HG02759 (cell line): ENCODE measurements around the gene CCDC192.

ENCODE experiments used
- ATAC-seq: cut with Tn5 transposase; IDR thresholded peaks from one replicate; pipeline ENCODE4 v1.9.1; 2021; ENCODE audit warnings: mild to moderate bottlenecking, moderate library complexity; ENCODE audit not compliant: unreplicated experiment

The CCDC192 gene

GRCh38 chr5:127805448-127805847 lies 102.3 kb downstream of the CCDC192 start:
- ATAC-seq: no peak

GRCh38 chr5:127806776-127807175 lies 103.6 kb downstream of the CCDC192 start:
- no peak for ATAC-seq

- ATAC-seq: no peak
Observed at GRCh38 chr5:127809533-127809932, 106.3 kb downstream of the CCDC192 start.

GRCh38 chr5:127810017-127810416 lies 106.8 kb downstream of the CCDC192 start:
- no peak for ATAC-seq

- no peak for ATAC-seq
Observed at GRCh38 chr5:127810707-127811490, 107.7 kb downstream of the CCDC192 start.

- no peak for ATAC-seq
Observed at GRCh38 chr5:127812570-127812969, 109.4 kb downstream of the CCDC192 start.

GRCh38 chr5:127813633-127814587 lies 110.7 kb downstream of the CCDC192 start:
- ATAC-seq: no peak

- ATAC-seq: no peak
Observed at GRCh38 chr5:127814588-127814973, 111.4 kb downstream of the CCDC192 start.

GRCh38 chr5:127820910-127821553 lies 117.8 kb downstream of the CCDC192 start:
- peak; percentile 96 for ATAC-seq

- no peak for ATAC-seq
Observed at GRCh38 chr5:127821896-127822295, 118.7 kb downstream of the CCDC192 start.

GRCh38 chr5:127824126-127824525 lies 120.9 kb downstream of the CCDC192 start:
- ATAC-seq: no peak

GRCh38 chr5:127826011-127826410 lies 122.8 kb downstream of the CCDC192 start:
- no peak for ATAC-seq

- no peak for ATAC-seq
Observed at GRCh38 chr5:127827451-127827850, 124.3 kb downstream of the CCDC192 start.

- ATAC-seq: no peak
Observed at GRCh38 chr5:127830157-127830556, 127.0 kb downstream of the CCDC192 start.

- no peak for ATAC-seq
Observed at GRCh38 chr5:127830829-127831598, 127.8 kb downstream of the CCDC192 start.

- no peak for ATAC-seq
Observed at GRCh38 chr5:127832067-127832466, 128.9 kb downstream of the CCDC192 start.

GRCh38 chr5:127834094-127834531 lies 130.9 kb downstream of the CCDC192 start:
- ATAC-seq: peak; percentile 84

- peak; percentile 4 for ATAC-seq
Observed at GRCh38 chr5:127834554-127834953, 131.4 kb downstream of the CCDC192 start.

GRCh38 chr5:127838661-127839060 lies 135.5 kb downstream of the CCDC192 start:
- ATAC-seq: no peak

- ATAC-seq: no peak
Observed at GRCh38 chr5:127839072-127839471, 135.9 kb downstream of the CCDC192 start.
